Spleen (tissue), 7 donors: Measurements from ENCODE around the gene CDK3.

Experiments
- POLR2A ChIP-seq, 3 donors: fragments of 450-650 bp; IDR thresholded peaks; one replicate each; pipeline ENCODE4 v1.5.1; 2017; ENCODE audit warnings: antibody characterized with exemption in 3 of 3, mild to moderate bottlenecking in 1 of 3
- TF ChIP-seq, protein P1 (sequence below), 11 experiments: fragments of 200-600 bp in 7 of 11; fragments of 450-650 bp in 4 of 11; sonication (generic) in 4 of 11; IDR thresholded peaks in 8 of 11; conservative IDR thresholded peaks in 3 of 11; 1 replicate in 7 of 11; 2 replicates in 4 of 11; pipeline versions ENCODE4 v1.4.0 to v1.8.0; 2016 to 2021; ENCODE audit warnings: antibody characterized with exemption in 11 of 11, inconsistent platforms in 4 of 11, mild to moderate bottlenecking in 1 of 11
- donor health status: DM: no; HTN: no; CAD: no; lungs with moderate emphysema.
- donor health status: DM: no; HTN: no; CAD: no.
- donor health status: DM: no; HTN: no; CAD: no.

DNA sequence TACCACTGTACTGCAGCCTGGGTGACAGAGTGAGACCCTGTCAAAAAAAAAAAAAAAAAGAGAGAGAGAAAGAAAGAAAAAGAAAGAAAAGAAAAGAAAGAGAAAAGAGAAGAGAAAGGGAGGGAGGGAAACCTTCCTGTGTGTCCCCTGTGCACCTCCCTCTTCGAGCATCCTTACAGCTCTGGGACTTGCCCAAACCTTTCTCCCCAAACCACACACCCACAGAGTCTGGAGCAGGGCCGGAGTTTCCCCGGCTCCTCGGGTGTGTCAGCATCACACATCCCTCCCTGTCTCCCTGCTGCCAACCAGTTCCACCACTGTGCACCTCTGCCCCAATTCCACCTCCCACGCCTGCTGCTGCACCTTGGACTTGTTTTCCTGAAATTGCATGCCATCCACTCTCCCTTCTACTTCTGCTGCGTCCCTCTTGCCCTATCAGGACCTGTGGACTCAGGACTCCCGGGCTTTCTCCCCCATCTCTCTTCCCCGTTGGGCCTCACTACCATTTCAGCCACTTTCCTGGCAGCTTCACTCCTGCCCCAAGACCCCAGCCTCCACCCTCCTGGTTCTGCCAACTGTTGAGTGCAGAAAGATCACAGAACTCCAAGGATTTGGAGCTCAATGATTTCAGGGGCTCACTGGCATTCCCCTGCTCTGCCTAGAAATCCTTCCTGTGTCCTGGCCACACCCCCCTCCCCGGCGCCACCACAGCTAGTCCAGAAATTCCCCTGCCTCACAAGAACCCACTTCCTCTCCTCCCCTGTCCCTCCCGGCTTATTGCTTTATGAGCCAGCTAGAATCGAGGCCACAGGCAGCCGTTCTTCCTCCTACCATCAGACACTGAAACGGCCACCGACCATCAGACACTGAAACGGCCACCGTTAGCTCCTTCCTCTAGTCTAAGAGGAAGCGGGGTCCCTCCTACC is 3.7 kb upstream of the CDK3 start:
- TF ChIP-seq, protein P1, sequence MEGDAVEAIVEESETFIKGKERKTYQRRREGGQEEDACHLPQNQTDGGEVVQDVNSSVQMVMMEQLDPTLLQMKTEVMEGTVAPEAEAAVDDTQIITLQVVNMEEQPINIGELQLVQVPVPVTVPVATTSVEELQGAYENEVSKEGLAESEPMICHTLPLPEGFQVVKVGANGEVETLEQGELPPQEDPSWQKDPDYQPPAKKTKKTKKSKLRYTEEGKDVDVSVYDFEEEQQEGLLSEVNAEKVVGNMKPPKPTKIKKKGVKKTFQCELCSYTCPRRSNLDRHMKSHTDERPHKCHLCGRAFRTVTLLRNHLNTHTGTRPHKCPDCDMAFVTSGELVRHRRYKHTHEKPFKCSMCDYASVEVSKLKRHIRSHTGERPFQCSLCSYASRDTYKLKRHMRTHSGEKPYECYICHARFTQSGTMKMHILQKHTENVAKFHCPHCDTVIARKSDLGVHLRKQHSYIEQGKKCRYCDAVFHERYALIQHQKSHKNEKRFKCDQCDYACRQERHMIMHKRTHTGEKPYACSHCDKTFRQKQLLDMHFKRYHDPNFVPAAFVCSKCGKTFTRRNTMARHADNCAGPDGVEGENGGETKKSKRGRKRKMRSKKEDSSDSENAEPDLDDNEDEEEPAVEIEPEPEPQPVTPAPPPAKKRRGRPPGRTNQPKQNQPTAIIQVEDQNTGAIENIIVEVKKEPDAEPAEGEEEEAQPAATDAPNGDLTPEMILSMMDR (IDR thresholded peaks at IDR 0.05 in 8 of 11, conservative IDR thresholded peaks at IDR 0.05 in 3 of 11) = no peak
- TF ChIP-seq POLR2A (IDR thresholded peaks at IDR 0.05) = no peak
